ENCODE results near the gene MFN1.
A peak's percentile ranks its signal among the peaks of the same experiment; 100 is the strongest.
"Not testable (repeated sequence)": the region's sequence is repeated elsewhere in the genome, so short reads cannot be mapped to it uniquely, and the experiment has no call there.

MFN1 gene

GRCh38 chr3:179347345-179348194 is at the start of gene MFN1:
Gene MFN1 (plus strand): TSS chr3:179347709. CDS start chr3:179348852, 1,143 bp downstream.
- DNase-seq (ENCODE audit: low read depth in 1 of 2, low spot score in 1 of 2) = peak; percentile 71 to 76

- DNase-seq (ENCODE audit: low read depth in 1 of 2, low spot score in 1 of 2) = no peak
Measured at GRCh38 chr3:179297971-179298725, 49.4 kb upstream of the MFN1 start.

GRCh38 chr3:179299316-179299715 is 48.2 kb upstream of the MFN1 start:
- no peak for DNase-seq (ENCODE audit: low read depth in 1 of 2, low spot score in 1 of 2)

DNA sequence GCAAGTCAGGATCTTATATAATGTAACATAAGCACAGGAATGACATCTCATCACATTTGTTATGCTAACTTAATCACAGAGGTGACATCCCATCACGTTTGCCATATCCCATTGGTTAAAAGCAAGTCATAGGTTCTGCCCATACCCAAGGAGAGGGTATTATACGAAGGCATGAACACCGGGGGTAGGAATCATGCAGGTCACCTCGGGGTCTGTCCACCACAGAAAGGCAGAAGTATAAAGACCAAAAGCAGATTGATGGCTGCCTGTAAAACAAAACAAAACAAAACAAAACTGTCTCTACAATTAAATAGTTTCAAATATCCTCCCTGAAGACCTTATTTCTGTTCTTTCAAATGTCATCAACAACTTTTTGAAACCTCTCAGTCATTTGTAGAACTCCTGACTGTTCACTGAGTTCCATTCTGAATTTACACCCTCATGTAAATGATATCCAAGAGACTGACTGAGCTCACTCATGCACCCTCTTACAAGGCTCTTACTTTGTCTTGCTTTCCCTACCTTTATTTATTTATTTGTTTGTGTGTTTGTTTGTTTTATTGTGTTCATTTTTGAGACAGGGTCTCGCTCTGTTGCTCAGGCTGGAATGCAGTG is 47.4 kb upstream of the MFN1 start:
- no peak for DNase-seq (ENCODE audit: low read depth in 1 of 2, low spot score in 1 of 2)

- no peak for DNase-seq (ENCODE audit: low read depth in 1 of 2, low spot score in 1 of 2)
Measured at GRCh38 chr3:179301645-179302044, 45.9 kb upstream of the MFN1 start.

- DNase-seq (ENCODE audit: low read depth in 1 of 2, low spot score in 1 of 2) = no peak
Measured at GRCh38 chr3:179302111-179302510, 45.4 kb upstream of the MFN1 start.

GRCh38 chr3:179304605-179305004 is 42.9 kb upstream of the MFN1 start:
- no peak for DNase-seq (ENCODE audit: low read depth in 1 of 2, low spot score in 1 of 2)

DNA sequence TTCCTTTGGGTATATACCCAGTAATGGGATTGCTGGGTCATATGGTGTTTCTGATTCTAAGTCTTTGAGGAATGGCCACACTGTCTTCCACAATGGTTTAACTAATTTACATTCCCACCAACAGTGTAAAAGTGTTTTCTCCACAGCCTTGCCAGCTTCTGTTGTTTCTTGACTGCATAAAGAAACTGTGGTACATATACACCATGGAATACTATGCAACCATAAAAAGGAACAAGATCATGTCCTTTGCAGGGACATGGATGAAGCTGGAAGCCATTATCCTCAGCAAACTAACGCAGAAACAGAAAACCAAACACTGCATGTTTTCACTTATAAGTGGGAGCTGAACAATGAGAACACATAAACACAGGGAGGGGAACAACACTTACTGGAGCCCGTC is 40.1 kb upstream of the MFN1 start:
- DNase-seq (ENCODE audit: low read depth in 1 of 2, low spot score in 1 of 2) = not testable (repeated sequence)

GRCh38 chr3:179308001-179308400 is 39.5 kb upstream of the MFN1 start:
- DNase-seq (ENCODE audit: low read depth in 1 of 2, low spot score in 1 of 2) = no peak

- no peak for DNase-seq (ENCODE audit: low read depth in 1 of 2, low spot score in 1 of 2)
Measured at GRCh38 chr3:179309225-179310078, 38.1 kb upstream of the MFN1 start.

GRCh38 chr3:179318876-179319275 is 28.6 kb upstream of the MFN1 start:
- no peak for DNase-seq (ENCODE audit: low read depth in 1 of 2, low spot score in 1 of 2)

DNA sequence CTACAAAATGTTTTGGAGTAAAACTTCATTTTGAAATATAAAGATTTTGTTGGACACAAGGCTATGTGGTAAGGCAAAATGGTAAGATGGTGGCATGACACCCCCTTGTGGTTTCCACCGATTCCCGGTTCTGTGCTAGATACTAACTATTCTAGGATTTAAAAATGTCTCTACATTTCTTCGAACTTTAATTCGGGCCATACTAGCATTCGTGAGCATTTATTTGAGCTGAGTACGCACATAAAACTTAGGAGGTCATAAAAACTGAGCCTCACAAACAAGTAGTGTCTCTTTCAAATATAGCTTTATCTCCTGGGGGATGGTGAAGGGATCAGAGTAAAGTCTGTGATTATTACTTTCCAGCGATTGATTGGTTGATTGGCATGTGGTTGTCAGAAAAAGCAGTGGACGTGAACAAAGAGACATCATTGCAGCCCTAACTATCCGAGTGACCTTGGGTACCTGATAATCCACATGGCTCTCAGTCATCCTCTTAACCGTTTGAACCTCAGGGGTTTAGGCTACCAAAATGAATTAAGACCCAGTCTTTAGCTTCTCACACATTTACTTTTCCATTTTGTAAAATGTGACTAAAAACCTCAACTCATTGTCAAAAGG is 25.7 kb upstream of the MFN1 start:
- no peak for DNase-seq (ENCODE audit: low read depth in 1 of 2, low spot score in 1 of 2)

DNA sequence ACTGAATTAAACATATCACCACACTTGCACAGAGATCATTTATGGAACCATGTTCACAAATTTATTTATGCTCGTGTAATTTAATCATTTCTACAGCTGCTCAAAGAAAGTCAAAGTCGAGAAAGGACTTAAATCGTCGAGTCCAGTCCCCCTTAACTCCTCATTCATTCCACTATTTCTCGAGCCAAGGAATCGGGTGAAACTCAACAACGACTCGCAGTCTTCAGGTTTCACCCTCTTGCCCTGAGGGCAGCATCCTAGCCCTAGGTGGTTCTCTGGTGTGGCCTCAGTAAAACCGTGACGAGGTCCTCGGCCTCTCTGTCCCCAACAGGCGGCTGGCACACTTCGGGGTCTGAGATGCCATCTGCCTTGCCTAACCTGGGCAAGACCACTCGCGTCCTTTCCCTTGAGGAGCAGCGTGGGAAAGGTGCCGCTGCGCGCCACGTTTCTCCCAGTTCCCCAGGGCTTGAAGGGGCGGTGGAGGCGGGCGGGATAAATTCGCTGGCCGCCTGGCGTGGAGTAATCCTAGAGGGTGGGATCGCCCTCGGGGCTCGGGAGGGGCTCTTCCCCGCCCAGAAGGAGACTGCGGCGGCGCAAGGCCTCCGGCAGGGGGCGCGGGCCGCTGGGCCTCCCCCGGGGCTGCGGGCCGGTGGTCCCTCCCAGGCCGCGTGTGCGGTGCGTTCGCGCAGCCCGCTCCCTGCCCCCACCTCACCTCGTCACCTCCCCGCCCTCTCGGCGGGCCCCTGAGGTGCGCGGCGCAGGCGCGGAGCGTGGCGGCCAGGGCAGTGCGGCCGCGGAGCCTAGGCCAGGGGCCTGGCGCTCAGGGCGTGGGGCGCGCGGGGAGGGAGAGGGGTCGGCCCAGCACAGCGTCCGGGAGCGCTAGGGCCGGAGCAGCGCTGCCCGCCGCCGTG is 25.0 kb upstream of the MFN1 start, which contains the start of gene ZNF639:
TSS of gene ZNF639 (plus strand) at position 746 of the 911 bp plus-strand sequence. CDS start 5,263 bp downstream, outside the sequence.
- DNase-seq (ENCODE audit: low read depth in 1 of 2, low spot score in 1 of 2) = peak; percentile 66 to 75

DNA sequence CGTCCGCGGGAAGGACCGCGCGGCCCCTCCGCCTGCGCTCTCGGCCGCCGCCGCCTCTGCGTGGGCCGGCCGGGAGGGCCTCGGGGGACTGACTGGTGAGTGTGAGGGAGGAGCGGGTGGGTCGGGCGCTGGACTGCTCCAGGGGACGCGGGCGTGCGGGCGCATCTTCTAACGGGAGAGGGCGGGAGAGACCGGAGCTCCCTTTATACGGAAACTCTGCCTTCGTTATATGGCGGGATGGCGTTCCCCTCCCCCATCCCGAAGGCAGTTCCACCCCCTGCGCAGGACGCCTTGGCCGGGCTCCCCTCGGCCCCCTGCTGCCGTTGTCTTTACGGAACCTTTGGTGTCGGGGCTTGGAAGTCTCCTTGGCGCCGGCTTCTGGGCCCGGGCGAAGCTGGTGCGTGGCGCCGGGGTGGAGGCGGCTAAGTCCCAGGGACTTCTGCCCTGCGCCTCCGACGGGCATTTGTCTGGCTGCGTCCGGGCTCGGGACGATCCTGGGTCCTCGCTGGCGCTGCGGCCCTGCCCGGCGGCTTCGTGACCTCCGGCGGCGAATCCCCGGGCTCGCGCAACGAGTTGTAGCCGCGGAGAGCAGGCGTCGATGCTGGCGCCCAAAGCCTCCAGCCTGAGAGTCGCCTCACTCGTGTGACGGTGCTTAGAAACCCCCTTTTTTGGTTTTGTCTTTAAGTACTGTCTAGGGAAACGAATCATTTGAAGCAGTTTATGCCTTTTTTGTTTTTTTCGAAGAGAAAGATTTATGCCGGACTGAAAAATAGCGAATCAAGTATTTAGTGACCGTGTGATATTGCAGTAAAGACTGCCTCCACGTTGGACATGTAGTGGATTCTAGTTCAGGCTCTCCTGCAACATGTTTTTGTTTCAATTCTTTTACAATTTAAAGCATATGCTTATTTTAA is 24.1 kb upstream of the MFN1 start:
- peak; percentile 34 to 44 for DNase-seq (ENCODE audit: low read depth in 1 of 2, low spot score in 1 of 2)

- DNase-seq (ENCODE audit: low read depth in 1 of 2, low spot score in 1 of 2) = no peak
Measured at GRCh38 chr3:179324270-179324754, 23.2 kb upstream of the MFN1 start.

GRCh38 chr3:179330438-179330837 is 17.1 kb upstream of the MFN1 start:
- DNase-seq (ENCODE audit: low read depth in 1 of 2, low spot score in 1 of 2) = no peak

GRCh38 chr3:179332240-179332639 is 15.3 kb upstream of the MFN1 start:
- DNase-seq (ENCODE audit: low read depth in 1 of 2, low spot score in 1 of 2) = no peak

GRCh38 chr3:179333084-179333483 is 14.4 kb upstream of the MFN1 start:
- DNase-seq (ENCODE audit: low read depth in 1 of 2, low spot score in 1 of 2) = no peak
